OCI-LY7 (cell line): ENCODE results near the gene MTMR10. TPM values are rescaled to one million over a fixed set of nuclear protein-coding genes. Genes with fewer than 3 reads are reported as not detected.
A peak's percentile ranks its signal among the peaks of the same experiment; 100 is the strongest.

Experiments used
- BruUV-seq: library from RNA; stranded (reverse); fragments of 400-500 nt; replicated peaks from 2 replicates; lab custom pipeline; 2021; lab: Mats Ljungman, UMichigan
- CTCF ChIA-PET: fragments of 300-600 bp; sonication (Branson Sonifier 250); formaldehyde crosslinking; loops from one replicate; lab custom pipeline; 2022; ENCODE audit warnings: antibody characterized with exemption; ENCODE audit not compliant: unreplicated experiment; lab: Charles Lee
- POLR2A ChIA-PET: fragments of 300-600 bp; sonication (Branson Sonifier 250); formaldehyde crosslinking; loops from one replicate; lab custom pipeline; 2022; ENCODE audit warnings: antibody characterized with exemption; lab: Charles Lee
- DNase-seq: peaks from one replicate; pipeline ENCODE4 v3.0.0-alpha.2; 2015; ENCODE audit warnings: low spot score
- H2AFZ ChIP-seq: fragments of 200-600 bp; sonication (generic), shearing (Covaris generic); 2 replicates; pipeline ENCODE4 v1.6.1; 2014; ENCODE audit warnings: mild to moderate bottlenecking, antibody characterized with exemption, low read length, moderate library complexity
- H3K27ac ChIP-seq: fragments of 200-600 bp; sonication (generic); 2 replicates; pipeline ENCODE4 v1.5.1; 2014; ENCODE audit warnings: mixed run types, low read depth, mild to moderate bottlenecking, moderate library complexity, low read length, inconsistent platforms; ENCODE audit not compliant: poor library complexity, severe bottlenecking
- H3K36me3 ChIP-seq: fragments of 200-600 bp; sonication (generic); 2 replicates; pipeline ENCODE4 v1.6.1; 2014; ENCODE audit warnings: mild to moderate bottlenecking, antibody characterized with exemption, low read length, moderate library complexity, mixed read lengths; ENCODE audit not compliant: insufficient read depth
- H3K4me1 ChIP-seq: fragments of 200-600 bp; sonication (generic); 2 replicates; pipeline ENCODE4 v1.5.1; 2014; ENCODE audit warnings: mild to moderate bottlenecking, low read length; ENCODE audit not compliant: insufficient read depth, poor library complexity, severe bottlenecking
- H3K4me2 ChIP-seq: fragments of 200-600 bp; sonication (generic); 2 replicates; pipeline ENCODE4 v1.6.1; 2014; ENCODE audit warnings: mild to moderate bottlenecking, low read length
- H3K4me3 ChIP-seq: fragments of 200-600 bp; sonication (generic); 2 replicates; pipeline ENCODE4 v1.5.1; 2014; ENCODE audit warnings: mild to moderate bottlenecking, low read depth, low read length; ENCODE audit not compliant: poor library complexity, severe bottlenecking
- H3K79me2 ChIP-seq: fragments of 200-600 bp; sonication (generic); 2 replicates; pipeline ENCODE4 v1.6.1; 2016; ENCODE audit warnings: low read depth, mild to moderate bottlenecking, low read length, moderate library complexity, mixed read lengths; ENCODE audit not compliant: insufficient read depth
- H3K9me2 ChIP-seq: fragments of 200-600 bp; sonication (generic); 2 replicates; pipeline ENCODE4 v1.6.1; 2016; ENCODE audit warnings: mild to moderate bottlenecking, low read length, mixed read lengths; ENCODE audit not compliant: insufficient read depth
- H3K9me3 ChIP-seq: fragments of 200-600 bp; sonication (generic); 2 replicates; pipeline ENCODE4 v1.6.1; 2014; ENCODE audit warnings: mild to moderate bottlenecking, mixed run types, low read length, mixed read lengths
- H4K20me1 ChIP-seq: fragments of 200-600 bp; sonication (generic); 2 replicates; pipeline ENCODE4 v1.6.1; 2014; ENCODE audit warnings: mild to moderate bottlenecking, antibody characterized with exemption, low read length, moderate library complexity, mixed read lengths; ENCODE audit not compliant: insufficient read depth
- CTCF ChIP-seq: fragments of 200-600 bp; sonication (generic); conservative IDR thresholded peaks from 2 replicates; pipeline ENCODE4 v1.5.1; 2014; ENCODE audit warnings: mild to moderate bottlenecking, antibody characterized with exemption, low read length, moderate library complexity, mixed read lengths
- EZH2phosphoT487 ChIP-seq: fragments of 200-600 bp; sonication (generic); IDR thresholded peaks from 2 replicates; pipeline ENCODE4 v1.6.1; 2018; ENCODE audit warnings: low read depth, borderline replicate concordance, mild to moderate bottlenecking, mixed run types, antibody characterized with exemption, low read length, moderate library complexity, mixed read lengths
- intact Hi-C: fragments of 100-400 bp; cut with micrococcal nuclease; formaldehyde crosslinking; loops from one replicate; pipeline ENCODE4 v1.10.0; 2022; ENCODE audit not compliant: unreplicated experiment
- total RNA-seq, 2 experiments: library from RNA; depleted of rRNA in 1 of 2; stranded (reverse); fragments of >200 nt in 1 of 2; shearing (Covaris generic) in 1 of 2; gene quantifications; 2 replicates each; pipeline ENCODE4 v1.2.3, GENCODE V29; 2014 to 2022

Gene MTMR10
- total RNA-seq, 2 experiments from 2014 or later = 10.5 to 15.4 TPM

- Histone ChIP-seq H3K4me1 (no peaks in the 10 kb centered on the region), H3K36me3 (peaks cover 25% of the 10 kb centered on the region), H4K20me1 (no peaks in the 10 kb centered on the region), H3K4me3 (no peak overlapping the region), H2AFZ (no peak overlapping the region), H3K79me2 (no peaks in the 10 kb centered on the region), H3K4me2 (no peak overlapping the region), H3K9me2 (no peaks in the 10 kb centered on the region), H3K27ac (no peak overlapping the region), H3K9me3 (no peaks in the 10 kb centered on the region)
- intact Hi-C loops = no loop called here
- TF ChIP-seq CTCF = no peak
- TF ChIP-seq EZH2phosphoT487 = no peak
- BruUV-seq = no TSS peak
- CTCF ChIA-PET = no interaction called here
- no peak for DNase-seq
- POLR2A ChIA-PET = interaction anchor here (0.7 to 1.1 kb wide), 4 partner anchors 11 to 221 kb away, joined by 3 to 4 read pairs (median 3); no protein-coding TSS in a partner anchor
Measured at GRCh38 chr15:30973379-30973778, 18.0 kb downstream of the MTMR10 start.

GRCh38 chr15:30969724-30970123 is 21.7 kb downstream of the MTMR10 start:
- Histone ChIP-seq H3K79me2 (no peaks in the 10 kb centered on the region), H3K4me3 (no peak overlapping the region), H3K9me3 (no peaks in the 10 kb centered on the region), H3K27ac (no peak overlapping the region), H4K20me1 (no peaks in the 10 kb centered on the region), H3K4me2 (no peak overlapping the region), H3K4me1 (peaks cover 1% of the 10 kb centered on the region), H3K36me3 (peaks cover 22% of the 10 kb centered on the region), H2AFZ (no peak overlapping the region), H3K9me2 (no peaks in the 10 kb centered on the region)
- ChIA-PET POLR2A (interaction anchor here (1.1 kb wide), 1 partner anchor 8 kb away, joined by 4 read pairs; no protein-coding TSS in a partner anchor), CTCF (no interaction called here)
- no peak for DNase-seq
- intact Hi-C loops = loop anchor here (10.0 kb wide), 1 partner anchor 65 kb away; the partner anchor contains the start of gene FAN1
- no TSS peak for BruUV-seq
- TF ChIP-seq CTCF (no peak), EZH2phosphoT487 (no peak)

GRCh38 chr15:30963681-30964080 is 27.7 kb downstream of the MTMR10 start:
- H3K4me1 ChIP-seq = peaks cover 11% of the 10 kb centered on the region
- H3K27ac ChIP-seq = no peak overlapping the region
- intact Hi-C loops = loop anchor here (10.0 kb wide), 1 partner anchor 59 kb away; the partner anchor contains the start of gene FAN1
- peaks cover 2% of the 10 kb centered on the region; the same call in 1 of the 2 replicates for H3K36me3 ChIP-seq
- BruUV-seq = no TSS peak
- no peaks in the 10 kb centered on the region for H3K9me3 ChIP-seq
- ChIA-PET CTCF (no interaction called here), POLR2A (interaction anchor here (0.6 to 1.5 kb wide), 5 partner anchors 11 to 61 kb away, joined by 3 to 5 read pairs (median 4); no protein-coding TSS in a partner anchor)
- no peaks in the 10 kb centered on the region for H4K20me1 ChIP-seq
- no peaks in the 10 kb centered on the region for H3K9me2 ChIP-seq
- no peak for DNase-seq
- H2AFZ ChIP-seq = no peak overlapping the region
- 0 out of 2 replicates have a peak overlapping the region, but pooled peaks have one; percentile 3 for H3K4me2 ChIP-seq
- H3K79me2 ChIP-seq = no peaks in the 10 kb centered on the region
- no peak overlapping the region for H3K4me3 ChIP-seq
- no peak for TF ChIP-seq CTCF
- no peak for TF ChIP-seq EZH2phosphoT487
